Measurements from ENCODE around the gene LIN28A.

Gene LIN28A

GRCh38 chr1:26438041-26438440 lies 27.4 kb downstream of the LIN28A start:
- no peak for DNase-seq

DNA sequence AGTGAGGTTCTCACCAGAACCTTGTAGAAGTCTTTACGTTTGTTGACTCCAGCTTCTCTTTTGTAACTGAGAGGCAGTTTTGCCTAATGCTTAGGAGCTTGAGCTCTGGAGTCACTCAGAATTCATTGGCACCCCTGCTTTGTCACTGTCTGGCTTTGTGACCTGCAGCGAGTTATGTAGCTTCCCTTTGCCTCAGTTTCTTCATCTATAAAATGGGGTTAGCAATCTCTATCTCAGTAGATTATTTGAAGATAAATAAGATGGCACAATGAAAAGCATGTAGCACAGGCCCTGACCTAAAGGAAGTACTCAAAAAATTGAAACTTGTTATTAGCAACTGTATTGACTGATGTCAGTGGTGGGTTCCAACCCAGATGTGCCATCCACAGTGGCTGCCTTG lies 29.6 kb downstream of the LIN28A start:
- no peak for DNase-seq

GRCh38 chr1:26449868-26450267 lies 39.3 kb downstream of the LIN28A start:
- DNase-seq: no peak

DNA sequence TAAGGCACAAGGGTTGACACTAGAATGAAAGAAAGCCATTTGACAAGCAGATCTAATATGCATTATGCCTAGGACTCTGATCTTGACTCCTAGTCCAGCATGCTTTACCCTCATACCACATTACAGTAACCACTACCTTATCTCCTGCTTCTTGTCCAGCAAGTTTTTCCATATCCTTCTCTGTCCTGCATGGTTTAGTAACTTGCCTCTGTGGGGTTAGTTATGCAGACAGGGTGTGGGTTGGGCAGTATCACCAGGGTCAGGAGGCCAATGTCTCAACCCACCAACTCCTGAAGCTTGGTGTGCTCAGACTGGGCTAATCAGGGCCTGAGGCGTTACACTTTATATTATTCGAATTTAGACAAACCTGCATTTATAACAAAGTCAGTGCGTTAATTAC lies 40.3 kb downstream of the LIN28A start:
- DNase-seq: no peak

DNA sequence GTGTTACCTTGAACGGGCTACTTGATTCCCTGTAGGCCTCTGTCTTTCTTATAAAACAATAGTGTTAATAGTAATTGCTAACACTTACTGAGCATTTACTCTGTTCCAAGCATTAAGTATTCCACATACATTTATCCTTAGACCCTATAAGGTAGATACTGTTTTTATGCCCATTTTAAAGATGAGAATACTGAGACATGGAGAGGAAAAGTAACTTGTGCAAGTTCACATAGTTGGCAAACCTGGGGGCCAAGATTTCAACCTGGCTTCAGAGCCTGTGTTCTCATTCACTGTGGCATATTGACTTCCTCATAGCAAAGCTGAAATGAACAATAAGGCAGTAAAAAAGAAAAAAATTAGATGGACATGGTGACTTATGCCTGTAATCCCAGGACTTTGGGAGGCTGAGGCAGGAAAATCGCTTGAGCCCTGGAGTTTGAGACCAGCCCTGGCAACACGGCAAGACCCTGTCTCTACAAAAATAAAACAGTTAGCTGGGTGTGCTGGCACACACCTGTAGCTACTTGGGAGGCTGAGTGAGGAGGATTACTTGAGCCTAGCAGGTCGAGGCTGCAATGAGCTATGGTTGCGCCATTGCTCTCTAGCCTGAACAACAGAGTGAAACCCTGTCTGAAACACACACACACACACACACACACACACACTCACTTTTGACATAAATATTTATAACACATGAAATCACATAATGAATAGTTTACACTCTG lies 42.0 kb downstream of the LIN28A start:
- DNase-seq: no peak

- no peak for DNase-seq
These were observed 48.5 kb downstream of the LIN28A start for GRCh38 chr1:26459148-26459547.

DNA sequence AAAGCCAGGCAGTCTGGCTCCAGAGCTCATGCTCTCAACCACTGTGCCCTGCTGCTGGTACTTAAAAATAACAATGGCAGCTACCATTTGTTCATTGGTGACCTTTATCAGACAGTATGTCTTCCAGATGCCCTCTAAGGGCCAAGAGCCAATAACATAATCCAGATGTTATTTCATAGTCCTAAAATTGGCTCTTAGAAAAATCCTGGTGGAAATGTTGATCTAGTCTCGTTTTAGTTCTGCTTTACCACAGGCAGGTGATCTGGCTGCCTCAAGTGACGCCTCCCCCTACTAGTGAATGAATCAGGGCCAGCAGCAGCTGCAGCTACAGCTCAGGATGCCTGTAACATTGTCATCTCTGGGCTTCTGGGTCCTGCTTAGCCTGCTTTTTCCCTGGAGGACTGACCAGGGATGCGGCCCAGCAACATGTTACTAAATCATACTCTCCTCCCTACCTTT lies 49.0 kb downstream of the LIN28A start:
- DNase-seq: no peak

DNA sequence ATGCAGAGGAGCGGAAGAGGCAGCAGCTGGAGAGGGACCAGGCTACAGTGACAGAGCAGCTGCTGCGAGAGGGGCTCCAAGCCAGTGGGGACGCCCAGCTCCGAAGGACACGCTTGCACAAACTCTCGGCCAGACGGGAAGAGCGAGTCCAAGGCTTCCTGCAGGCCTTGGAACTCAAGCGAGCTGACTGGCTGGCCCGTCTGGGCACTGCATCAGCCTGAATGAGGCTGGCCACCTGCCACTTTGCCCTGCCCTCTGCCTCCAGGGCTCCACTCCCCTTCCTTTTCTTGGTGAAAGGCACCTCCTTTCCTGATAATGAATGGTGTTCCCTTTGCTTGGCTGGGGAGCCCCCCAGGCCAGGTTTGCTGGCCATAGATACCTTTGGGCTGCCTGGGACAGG lies 58.3 kb downstream of the LIN28A start:
- DNase-seq: no peak

DNA sequence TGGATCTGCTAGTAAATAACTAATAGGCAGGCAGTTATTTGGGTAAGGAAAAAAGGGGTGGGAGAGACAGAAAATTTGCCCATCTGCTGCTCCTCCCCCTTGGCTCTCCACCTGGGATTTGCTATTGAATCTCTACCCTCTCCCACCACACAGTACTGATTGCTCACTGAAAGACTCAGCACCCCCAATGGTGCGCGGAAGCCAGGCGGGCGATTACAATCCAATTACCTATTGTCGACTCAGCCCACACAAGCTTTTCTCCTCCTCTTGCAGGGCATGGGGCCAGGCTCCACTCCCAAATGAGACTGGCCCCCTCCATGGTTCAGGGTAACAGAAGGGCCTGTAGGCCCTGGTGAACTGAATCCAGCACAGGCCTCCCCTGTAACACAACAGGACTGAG lies 58.9 kb downstream of the LIN28A start:
- DNase-seq: no peak

DNA sequence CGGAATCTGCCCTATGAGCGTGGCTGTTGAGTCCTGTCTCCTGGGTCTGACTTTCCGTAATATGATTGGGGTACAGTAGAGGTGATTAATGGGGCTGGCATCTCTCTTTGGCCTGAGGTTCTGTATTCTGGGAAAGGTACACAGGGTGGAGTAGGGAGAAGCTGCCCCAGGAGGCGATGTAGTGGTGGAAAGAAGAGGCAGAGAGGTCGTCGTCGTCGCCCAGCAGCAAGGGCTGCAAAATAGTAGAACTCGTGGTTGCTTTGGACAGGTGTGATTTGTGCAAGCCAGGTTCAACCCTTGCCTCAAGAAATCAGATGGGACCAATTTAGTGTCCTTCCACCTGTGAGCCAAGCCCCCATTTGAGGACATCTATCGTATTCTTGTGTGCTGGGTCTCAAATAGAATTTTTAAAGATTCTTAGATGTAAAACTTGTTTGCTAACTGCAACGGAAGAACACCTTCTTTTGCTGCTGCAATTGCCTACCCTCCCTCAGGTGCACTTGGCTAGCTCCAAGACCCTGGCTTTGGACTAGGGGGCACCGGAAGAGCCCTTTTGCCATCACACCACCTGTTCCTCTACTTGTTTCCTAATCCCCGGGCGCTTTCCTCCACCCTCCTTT lies 60.4 kb downstream of the LIN28A start:
- no peak for DNase-seq

DNA sequence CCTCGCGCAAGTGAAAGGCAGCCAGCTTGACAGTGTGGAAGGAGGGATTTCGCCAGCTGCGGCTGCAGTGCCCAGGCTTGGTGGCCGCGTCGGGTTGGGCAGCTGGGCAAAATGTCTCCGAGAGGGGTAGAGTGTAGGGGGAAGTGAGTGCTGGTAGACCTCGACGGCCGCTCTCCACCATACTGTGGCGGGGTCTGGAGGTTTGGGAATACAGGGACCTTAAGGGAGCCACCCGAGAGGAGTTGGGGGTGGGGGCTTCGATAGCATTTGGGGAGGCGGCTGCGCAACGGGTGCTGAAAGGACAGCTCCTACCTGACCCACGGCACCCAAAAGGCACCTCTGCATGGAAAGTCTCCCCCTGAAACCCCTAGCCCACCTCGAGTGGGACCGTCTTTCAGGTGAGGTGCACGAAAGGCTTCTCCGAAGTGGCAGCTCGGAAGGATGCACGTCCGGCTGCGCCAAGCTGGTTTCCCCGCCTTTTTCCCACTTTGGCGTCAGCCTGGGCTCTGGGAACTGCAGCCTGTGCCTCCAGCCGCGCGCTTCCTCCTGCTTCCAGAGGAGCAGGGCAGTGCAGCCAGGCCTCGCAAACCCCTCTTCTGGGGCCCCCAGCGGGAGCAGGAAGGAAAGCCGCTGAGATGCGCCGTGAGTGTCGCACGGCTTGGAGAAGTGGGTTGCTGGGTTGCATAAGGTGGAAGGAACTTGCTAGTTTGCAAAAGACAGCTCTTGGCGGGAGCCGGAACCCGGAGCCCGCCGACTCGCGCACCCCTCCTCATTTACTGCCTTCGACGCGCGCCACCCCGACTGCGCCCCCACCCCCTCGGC lies 61.1 kb downstream of the LIN28A start:
- no peak for DNase-seq

DNA sequence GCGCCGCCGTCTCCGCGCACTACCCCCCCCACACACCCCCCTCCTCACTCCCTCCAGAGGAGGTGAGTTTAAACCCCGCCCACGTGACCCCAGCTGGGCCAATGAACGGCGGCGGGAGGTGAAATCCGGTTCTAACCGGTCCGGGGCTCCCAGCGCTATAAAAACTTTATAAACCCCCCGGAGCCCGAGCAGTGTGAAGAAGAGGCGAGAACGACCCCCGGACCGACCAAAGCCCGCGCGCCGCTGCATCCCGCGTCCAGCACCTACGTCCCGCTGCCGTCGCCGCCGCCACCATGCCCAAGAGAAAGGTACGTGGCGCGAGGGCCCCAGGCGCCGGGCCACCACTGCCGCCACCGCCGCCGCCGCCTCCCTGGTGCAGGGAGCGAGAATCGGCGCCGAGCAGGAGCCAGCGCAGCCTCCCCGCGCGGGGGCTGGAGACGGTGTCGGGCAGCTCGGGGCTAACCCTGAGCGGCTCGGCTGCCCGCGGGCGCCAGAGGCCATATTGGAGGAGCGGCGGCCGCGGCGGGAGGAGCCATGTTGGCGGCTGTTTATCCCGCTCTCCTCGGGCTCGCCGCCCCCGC lies 61.8 kb downstream of the LIN28A start, which contains the start of gene HMGN2:
HMGN2 (plus strand) TSS at position 121 of the 581 bp plus-strand sequence; CDS start at position 294, 173 bp downstream.
- peak; percentile 81 for DNase-seq

GRCh38 chr1:26472901-26473845 lies 62.6 kb downstream of the LIN28A start:
- DNase-seq: peak; percentile 96

DNA sequence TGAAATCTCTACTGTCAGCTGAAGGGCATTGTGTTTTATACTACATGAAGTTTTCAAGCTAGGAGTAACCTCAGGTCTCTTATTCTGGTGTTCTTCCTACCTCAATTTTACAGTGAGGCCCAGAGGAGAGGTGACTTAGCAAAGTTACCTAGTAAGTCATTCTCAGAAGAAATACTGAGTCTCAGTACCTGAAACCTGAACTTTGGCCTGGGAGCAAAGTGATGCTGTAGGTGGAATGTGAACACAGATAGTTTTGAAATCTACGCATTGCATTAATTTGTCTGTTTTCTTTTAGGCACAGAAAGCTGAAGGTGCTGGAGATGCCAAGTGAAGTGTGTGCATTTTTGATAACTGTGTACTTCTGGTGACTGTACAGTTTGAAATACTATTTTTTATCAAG lies 64.2 kb downstream of the LIN28A start:
- DNase-seq: no peak

DNA sequence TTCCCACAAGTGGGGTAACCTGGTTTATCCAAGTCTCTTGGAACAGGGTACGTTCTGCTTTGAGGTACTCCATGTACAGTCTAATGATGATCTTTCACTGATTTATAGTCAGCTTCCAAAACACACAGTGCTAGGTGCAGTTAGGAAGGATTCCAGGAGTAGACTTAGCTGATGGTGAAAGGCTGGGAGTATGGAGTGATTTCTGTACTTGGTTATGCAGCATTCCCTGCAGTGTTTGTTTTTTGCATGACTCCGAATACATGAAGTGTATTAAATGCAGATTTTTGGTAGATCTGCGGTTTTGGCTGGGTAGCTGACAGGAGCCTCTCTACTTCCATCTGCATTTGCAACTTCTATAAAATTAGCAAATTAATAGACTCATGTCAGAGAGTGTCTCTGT lies 65.4 kb downstream of the LIN28A start:
- no peak for DNase-seq

GRCh38 chr1:26476958-26477357 lies 66.3 kb downstream of the LIN28A start:
- DNase-seq: no peak

DNA sequence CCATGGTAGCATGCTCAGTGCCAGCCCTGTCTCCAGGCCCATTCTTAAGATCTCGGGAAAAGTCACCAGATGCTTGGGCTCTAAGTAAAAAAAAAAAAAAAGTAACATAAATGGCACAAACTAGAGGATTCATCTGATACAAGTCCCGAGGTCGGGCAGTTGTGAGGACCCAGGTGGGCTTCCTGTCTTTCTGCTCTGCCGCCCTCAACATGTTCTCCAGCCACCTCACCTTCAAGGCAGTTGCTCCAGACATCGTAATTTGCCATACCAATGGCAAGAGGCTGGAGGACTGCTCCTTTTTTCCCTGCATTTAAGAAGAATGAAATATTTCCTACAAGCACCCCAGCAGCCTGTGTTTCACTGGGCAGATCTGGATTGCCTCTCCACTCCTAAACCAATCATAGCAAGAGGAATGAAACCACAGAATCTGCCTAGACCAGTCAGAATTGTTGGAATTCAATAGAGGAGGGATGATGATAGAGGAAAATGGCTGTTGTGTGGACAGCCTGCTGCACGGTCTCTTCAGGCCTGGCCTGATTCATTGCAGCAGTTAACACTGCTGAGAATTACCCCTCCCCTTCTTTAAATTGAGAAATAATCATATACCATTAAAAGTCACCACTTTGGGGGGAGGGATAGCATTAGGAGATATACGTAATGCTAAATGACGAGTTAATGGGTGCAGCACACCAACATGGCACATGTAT lies 67.0 kb downstream of the LIN28A start:
- DNase-seq: no peak

DNA sequence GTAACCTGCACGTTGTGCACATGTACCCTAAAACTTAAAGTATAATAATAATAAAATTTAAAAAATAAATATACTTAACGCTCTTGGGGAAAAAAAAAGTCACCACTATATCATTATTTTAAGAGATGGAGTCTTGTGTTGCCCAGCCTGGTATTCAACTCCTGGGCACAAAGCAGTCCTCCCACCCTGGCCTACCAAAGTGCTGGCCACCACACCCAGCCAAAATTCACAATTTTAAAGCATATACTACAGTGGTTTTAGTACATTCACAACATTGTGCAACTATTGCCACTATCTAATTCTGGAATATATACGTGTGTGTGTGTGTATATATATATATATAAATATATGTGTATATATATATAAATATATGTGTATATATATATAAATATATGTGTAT lies 67.5 kb downstream of the LIN28A start:
- DNase-seq: no peak

- no peak for DNase-seq
These were observed 68.4 kb downstream of the LIN28A start for GRCh38 chr1:26478988-26479387.

Measured in activated effector memory CD4-positive, alpha-beta T cell treated with Interleukin-2 at 50 U/mL for 16 hours (primary cell).